Measurements from ENCODE around the gene SHQ1.

The SHQ1 gene

DNA sequence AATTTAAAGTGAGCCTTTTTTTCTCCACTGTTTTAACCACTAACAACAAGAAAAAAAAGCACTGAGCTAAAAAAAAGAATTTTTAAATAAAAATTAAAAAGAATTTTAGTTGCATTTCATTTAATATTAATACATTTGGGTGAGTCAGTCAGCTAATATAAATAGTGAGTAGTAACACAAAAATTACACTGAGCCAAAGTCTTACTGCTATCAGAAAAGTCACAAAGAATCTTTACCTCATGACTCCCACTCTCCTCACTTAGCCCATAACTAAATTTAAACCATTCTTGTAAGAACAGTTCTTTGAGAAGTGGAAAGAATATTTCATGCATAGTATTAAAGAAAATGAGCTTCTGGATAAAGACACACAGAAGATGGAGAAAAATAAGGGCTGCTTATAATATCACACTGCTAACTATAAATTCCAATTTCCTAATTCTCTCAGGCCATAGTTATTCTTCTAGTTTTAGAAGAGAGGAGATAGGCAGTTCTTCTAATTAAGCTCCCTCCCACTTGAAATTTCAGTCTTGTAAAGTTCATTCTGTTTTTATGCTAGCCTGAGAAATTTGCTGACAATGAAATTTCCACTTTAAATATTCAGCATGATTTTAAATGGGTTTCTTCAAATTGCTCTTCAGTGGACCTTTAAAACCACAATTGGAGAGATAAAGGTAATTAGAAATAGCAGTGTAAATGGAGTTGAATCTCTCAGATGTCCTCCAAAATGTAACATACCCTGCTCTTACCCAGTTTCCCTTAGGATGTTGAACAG lies 17.6 kb downstream of the SHQ1 start:
- Histone ChIP-seq H3K27ac (ENCODE audit: extremely low read depth, low read depth, low read length) (no peak overlapping the region), H3K4me1 (ENCODE audit: control insufficient read depth, insufficient read depth, low read length) (no peaks in the 10 kb centered on the region), H3K36me3 (ENCODE audit: control insufficient read depth in 2 of 2, insufficient read depth in 1 of 2, low read length in 2 of 2) (peaks cover 0 to 35% of the 10 kb centered on the region in 2 experiments; a peak in 1 of 3 replicates), H3K4me3 (ENCODE audit: low read depth, low read length) (no peak overlapping the region), H3K9me3 (ENCODE audit: control insufficient read depth, insufficient read depth, low read depth, low read length) (no peaks in the 10 kb centered on the region)
- TF ChIP-seq EGR2 (tag by site-specific recombination; IDR thresholded peaks at IDR 0.05; ENCODE audit: low read depth) = no peak
- peak; percentile 67; the same call in 1 of the 2 replicates for TF ChIP-seq ZNF677 (tag by site-specific recombination; IDR thresholded peaks at IDR 0.05)
- TF ChIP-seq, protein P1, sequence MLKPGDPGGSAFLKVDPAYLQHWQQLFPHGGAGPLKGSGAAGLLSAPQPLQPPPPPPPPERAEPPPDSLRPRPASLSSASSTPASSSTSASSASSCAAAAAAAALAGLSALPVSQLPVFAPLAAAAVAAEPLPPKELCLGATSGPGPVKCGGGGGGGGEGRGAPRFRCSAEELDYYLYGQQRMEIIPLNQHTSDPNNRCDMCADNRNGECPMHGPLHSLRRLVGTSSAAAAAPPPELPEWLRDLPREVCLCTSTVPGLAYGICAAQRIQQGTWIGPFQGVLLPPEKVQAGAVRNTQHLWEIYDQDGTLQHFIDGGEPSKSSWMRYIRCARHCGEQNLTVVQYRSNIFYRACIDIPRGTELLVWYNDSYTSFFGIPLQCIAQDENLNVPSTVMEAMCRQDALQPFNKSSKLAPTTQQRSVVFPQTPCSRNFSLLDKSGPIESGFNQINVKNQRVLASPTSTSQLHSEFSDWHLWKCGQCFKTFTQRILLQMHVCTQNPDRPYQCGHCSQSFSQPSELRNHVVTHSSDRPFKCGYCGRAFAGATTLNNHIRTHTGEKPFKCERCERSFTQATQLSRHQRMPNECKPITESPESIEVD (tag by site-specific recombination; IDR thresholded peaks at IDR 0.05) = 0 out of 2 replicates have a peak, but pooled peaks have one; percentile 32
- POLR2A ChIA-PET = no interaction called here
- CTCF ChIA-PET = interaction anchor here (0.6 to 1.9 kb wide), 5 partner anchors 8 to 261 kb away, joined by 3 to 10 read pairs (median 3); no protein-coding TSS in a partner anchor

DNA sequence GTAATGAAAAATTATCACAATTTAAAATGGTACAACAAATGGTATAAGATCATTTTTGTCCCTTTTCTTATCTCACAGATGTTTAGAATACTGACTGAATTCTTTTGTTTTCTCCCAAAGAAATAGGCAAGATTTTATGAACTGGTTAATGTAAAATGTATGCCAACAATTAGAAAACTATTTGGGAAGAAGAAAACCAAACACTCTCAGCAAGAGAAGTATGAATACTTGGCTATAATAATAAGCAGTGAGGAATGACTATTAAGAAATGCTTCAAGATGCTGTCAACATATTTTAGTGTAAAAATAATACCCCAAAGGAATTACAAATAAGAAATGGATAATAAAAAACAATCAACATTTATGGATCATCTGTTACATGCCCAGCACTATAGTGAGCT lies 18.5 kb downstream of the SHQ1 start:
- TF ChIP-seq, protein P2, sequence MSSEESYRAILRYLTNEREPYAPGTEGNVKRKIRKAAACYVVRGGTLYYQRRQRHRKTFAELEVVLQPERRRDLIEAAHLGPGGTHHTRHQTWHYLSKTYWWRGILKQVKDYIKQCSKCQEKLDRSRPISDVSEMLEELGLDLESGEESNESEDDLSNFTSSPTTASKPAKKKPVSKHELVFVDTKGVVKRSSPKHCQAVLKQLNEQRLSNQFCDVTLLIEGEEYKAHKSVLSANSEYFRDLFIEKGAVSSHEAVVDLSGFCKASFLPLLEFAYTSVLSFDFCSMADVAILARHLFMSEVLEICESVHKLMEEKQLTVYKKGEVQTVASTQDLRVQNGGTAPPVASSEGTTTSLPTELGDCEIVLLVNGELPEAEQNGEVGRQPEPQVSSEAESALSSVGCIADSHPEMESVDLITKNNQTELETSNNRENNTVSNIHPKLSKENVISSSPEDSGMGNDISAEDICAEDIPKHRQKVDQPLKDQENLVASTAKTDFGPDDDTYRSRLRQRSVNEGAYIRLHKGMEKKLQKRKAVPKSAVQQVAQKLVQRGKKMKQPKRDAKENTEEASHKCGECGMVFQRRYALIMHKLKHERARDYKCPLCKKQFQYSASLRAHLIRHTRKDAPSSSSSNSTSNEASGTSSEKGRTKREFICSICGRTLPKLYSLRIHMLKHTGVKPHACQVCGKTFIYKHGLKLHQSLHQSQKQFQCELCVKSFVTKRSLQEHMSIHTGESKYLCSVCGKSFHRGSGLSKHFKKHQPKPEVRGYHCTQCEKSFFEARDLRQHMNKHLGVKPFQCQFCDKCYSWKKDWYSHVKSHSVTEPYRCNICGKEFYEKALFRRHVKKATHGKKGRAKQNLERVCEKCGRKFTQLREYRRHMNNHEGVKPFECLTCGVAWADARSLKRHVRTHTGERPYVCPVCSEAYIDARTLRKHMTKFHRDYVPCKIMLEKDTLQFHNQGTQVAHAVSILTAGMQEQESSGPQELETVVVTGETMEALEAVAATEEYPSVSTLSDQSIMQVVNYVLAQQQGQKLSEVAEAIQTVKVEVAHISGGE (tag by site-specific recombination; conservative IDR thresholded peaks at IDR 0.05; ENCODE audit: low read depth) = no peak
- no peak for TF ChIP-seq GLIS2 (tag by site-specific recombination; IDR thresholded peaks at IDR 0.05)
- TF ChIP-seq IKZF3 (tag by site-specific recombination; IDR thresholded peaks at IDR 0.05) = no peak
- no peak for TF ChIP-seq ZNF221 (tag by site-specific recombination; IDR thresholded peaks at IDR 0.05; ENCODE audit: borderline replicate concordance)
- no peak for TF ChIP-seq ZNF341 (tag by site-specific recombination; IDR thresholded peaks at IDR 0.05; ENCODE audit: low read depth)
- TF ChIP-seq ZNF146 (tag by site-specific recombination; IDR thresholded peaks at IDR 0.05) = no peak
- TF ChIP-seq ZNF184 (tag by site-specific recombination; IDR thresholded peaks at IDR 0.05) = no peak
- TF ChIP-seq ZBTB8A (tag by site-specific recombination; IDR thresholded peaks at IDR 0.05) = no peak
- no peak for TF ChIP-seq ZNF654 (tag by site-specific recombination; IDR thresholded peaks at IDR 0.05; ENCODE audit: low read depth)
- no peak for TF ChIP-seq ZNF768 (tag by site-specific recombination; IDR thresholded peaks at IDR 0.05)
- no peak for TF ChIP-seq ZBTB1 (tag by site-specific recombination; IDR thresholded peaks at IDR 0.05)
- no peak for TF ChIP-seq ZNF223 (tag by site-specific recombination; IDR thresholded peaks at IDR 0.05)
- no peak for TF ChIP-seq ZNF707 (tag by site-specific recombination; IDR thresholded peaks at IDR 0.05)
- no peak for TF ChIP-seq SALL2 (tag by site-specific recombination; IDR thresholded peaks at IDR 0.05; ENCODE audit: borderline replicate concordance)
- no peak for TF ChIP-seq ZNF510 (tag by site-specific recombination; IDR thresholded peaks at IDR 0.05; ENCODE audit: insufficient replicate concordance)
- CTCF ChIA-PET = interaction anchor here (1.1 kb wide), 1 partner anchor 163 kb away, joined by 4 read pairs; no protein-coding TSS in a partner anchor
- no peak overlapping the region for H3K4me3 ChIP-seq (ENCODE audit: low read depth, low read length)
- H3K4me1 ChIP-seq (ENCODE audit: control insufficient read depth, insufficient read depth, low read length) = no peaks in the 10 kb centered on the region
- peaks cover 0 to 26% of the 10 kb centered on the region in 2 experiments; a peak in 1 of 3 replicates for H3K36me3 ChIP-seq (ENCODE audit: control insufficient read depth in 2 of 2, insufficient read depth in 1 of 2, low read length in 2 of 2)
- POLR2A ChIA-PET = no interaction called here
- no peak overlapping the region for H3K27ac ChIP-seq (ENCODE audit: extremely low read depth, low read depth, low read length)
- H3K9me3 ChIP-seq (ENCODE audit: control insufficient read depth, insufficient read depth, low read depth, low read length) = no peaks in the 10 kb centered on the region

All from HEK293 (cell line).